Karpas-422 (cell line): ENCODE measurements around the gene GALNT1. TPM values are rescaled to one million over a fixed set of nuclear protein-coding genes. Genes with fewer than 3 reads are reported as not detected.

Experiments used
- DNase-seq: peaks from one replicate; pipeline ENCODE4 v3.0.0-alpha.2; 2015
- H2AFZ ChIP-seq: fragments of 200-600 bp; sonication (generic); 2 replicates; pipeline ENCODE4 v1.6.1; 2014; ENCODE audit warnings: antibody characterized with exemption, low read length, mixed read lengths
- H3K27ac ChIP-seq: fragments of 200-600 bp; sonication (generic); 2 replicates; pipeline ENCODE4 v1.5.1; 2014; ENCODE audit warnings: mild to moderate bottlenecking, low read length, moderate library complexity
- H3K27me3 ChIP-seq: fragments of 200-600 bp; sonication (generic); 2 replicates; pipeline ENCODE4 v1.6.1; 2014; ENCODE audit warnings: low read length, mixed read lengths
- H3K36me3 ChIP-seq: fragments of 200-600 bp; sonication (generic); 2 replicates; pipeline ENCODE4 v1.6.1; 2014; ENCODE audit warnings: low read length, mixed read lengths; ENCODE audit not compliant: insufficient read depth
- H3K4me1 ChIP-seq: fragments of 200-600 bp; sonication (generic); 2 replicates; pipeline ENCODE4 v1.6.1; 2014; ENCODE audit warnings: mild to moderate bottlenecking, low read length, mixed read lengths
- H3K4me2 ChIP-seq: fragments of 200-600 bp; sonication (generic); 2 replicates; pipeline ENCODE4 v1.6.1; 2014; ENCODE audit warnings: low read length, low read depth, mild to moderate bottlenecking; ENCODE audit not compliant: poor library complexity, severe bottlenecking
- H3K4me3 ChIP-seq: fragments of 200-600 bp; sonication (generic); 2 replicates; pipeline ENCODE4 v1.5.1; 2014; ENCODE audit warnings: mild to moderate bottlenecking, antibody characterized with exemption, low read length, mixed read lengths
- H3K79me2 ChIP-seq: fragments of 200-600 bp; sonication (generic); 2 replicates; pipeline ENCODE4 v1.6.1; 2014; ENCODE audit warnings: mild to moderate bottlenecking, low read length, mixed read lengths
- H3K9ac ChIP-seq: fragments of 200-600 bp; sonication (generic); 2 replicates; pipeline ENCODE4 v1.6.0; 2014; ENCODE audit warnings: low read length
- H3K9me2 ChIP-seq: fragments of 200-600 bp; sonication (generic), shearing (Covaris generic); replicated peaks from 2 replicates; pipeline ENCODE4 v1.6.0; 2014; ENCODE audit warnings: mild to moderate bottlenecking, low read length, moderate library complexity; ENCODE audit not compliant: insufficient read depth
- H3K9me3 ChIP-seq: fragments of 300-700, 200-600 bp; sonication (generic); 2 replicates; pipeline ENCODE4 v1.6.1; 2014; ENCODE audit warnings: low read length, mixed read lengths
- H4K20me1 ChIP-seq: fragments of 200-600 bp; sonication (generic); 2 replicates; pipeline ENCODE4 v1.6.1; 2014; ENCODE audit warnings: mild to moderate bottlenecking, antibody characterized with exemption, low read length, low read depth; ENCODE audit not compliant: insufficient read depth
- total RNA-seq: library from RNA; depleted of rRNA; stranded (reverse); fragments of >200 nt; shearing (Covaris generic); gene quantifications from 2 replicates; pipeline ENCODE4 v1.2.3, GENCODE V29; 2014; ENCODE audit warnings: low replicate concordance

Gene GALNT1
- total RNA-seq, 1 experiment from 2014 or later: 259 TPM

DNA sequence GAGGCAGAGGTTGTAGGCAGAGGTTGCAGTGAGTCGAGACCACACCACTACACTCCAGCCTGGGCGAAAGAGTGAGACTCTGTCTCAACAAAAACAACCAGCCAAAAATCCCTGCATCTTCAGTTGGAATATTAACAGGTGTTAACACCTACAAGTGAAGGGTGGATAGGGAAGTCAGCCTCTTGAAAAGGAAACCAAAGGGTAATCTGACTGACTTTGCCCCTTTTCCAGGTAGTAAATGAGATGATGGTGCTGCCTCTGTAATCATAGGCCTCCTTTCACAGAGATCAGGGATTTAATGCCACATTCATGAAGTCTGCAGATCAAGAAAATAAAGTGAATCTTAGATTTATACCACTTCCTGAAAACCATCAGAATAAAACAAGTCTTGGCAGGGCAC, 133.6 kb downstream of the GALNT1 start:
- Histone ChIP-seq H3K9me3 (no peaks in the 10 kb centered on the region), H3K4me1 (no peaks in the 10 kb centered on the region), H3K36me3 (peaks cover 46% of the 10 kb centered on the region), H4K20me1 (no peaks in the 10 kb centered on the region), H3K9me2 (no peaks in the 10 kb centered on the region), H3K9ac (no peak overlapping the region), H3K27ac (no peak overlapping the region), H3K79me2 (no peaks in the 10 kb centered on the region), H3K4me3 (no peak overlapping the region), H2AFZ (no peak overlapping the region), H3K4me2 (no peak overlapping the region), H3K27me3 (no peaks in the 10 kb centered on the region)
- DNase-seq: no peak

DNA sequence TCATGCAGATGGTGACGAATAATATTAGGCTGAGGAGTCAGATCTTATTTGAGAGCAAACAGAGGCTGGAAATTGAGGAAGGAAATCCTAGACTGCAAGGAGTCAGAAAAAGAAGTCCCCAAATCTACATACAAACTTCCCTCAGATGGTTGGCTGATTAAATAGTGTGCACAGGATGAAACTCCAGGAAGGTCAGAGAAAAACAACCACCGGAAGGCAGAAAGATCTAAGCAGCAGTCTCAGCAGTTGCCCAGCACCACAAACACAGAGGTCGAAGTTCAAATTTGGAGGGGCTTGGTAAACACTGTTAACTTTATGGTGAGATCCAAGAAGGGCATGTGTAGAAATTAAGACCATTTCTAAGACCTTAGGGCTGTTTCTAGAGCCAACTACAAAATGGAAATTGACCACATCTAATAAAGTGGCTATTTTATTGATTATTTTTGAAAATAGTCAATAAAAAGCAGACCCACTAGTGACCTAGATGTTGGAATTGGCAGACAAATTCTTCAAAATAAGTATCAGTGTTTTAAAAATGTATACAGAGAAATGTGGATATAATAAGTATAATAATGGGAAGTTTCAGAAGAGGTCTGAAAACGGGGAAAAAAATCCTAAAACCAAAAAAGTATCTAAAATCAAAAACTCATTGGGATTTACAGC, 134.8 kb downstream of the GALNT1 start:
- Histone ChIP-seq H3K9ac (no peak overlapping the region), H3K9me2 (no peaks in the 10 kb centered on the region), H3K79me2 (no peaks in the 10 kb centered on the region), H3K36me3 (peaks cover 34% of the 10 kb centered on the region), H2AFZ (no peak overlapping the region), H3K27me3 (no peaks in the 10 kb centered on the region), H3K4me3 (no peak overlapping the region), H3K9me3 (no peaks in the 10 kb centered on the region), H3K27ac (no peak overlapping the region), H4K20me1 (no peaks in the 10 kb centered on the region), H3K4me1 (no peaks in the 10 kb centered on the region), H3K4me2 (no peak overlapping the region)
- DNase-seq: no peak

DNA sequence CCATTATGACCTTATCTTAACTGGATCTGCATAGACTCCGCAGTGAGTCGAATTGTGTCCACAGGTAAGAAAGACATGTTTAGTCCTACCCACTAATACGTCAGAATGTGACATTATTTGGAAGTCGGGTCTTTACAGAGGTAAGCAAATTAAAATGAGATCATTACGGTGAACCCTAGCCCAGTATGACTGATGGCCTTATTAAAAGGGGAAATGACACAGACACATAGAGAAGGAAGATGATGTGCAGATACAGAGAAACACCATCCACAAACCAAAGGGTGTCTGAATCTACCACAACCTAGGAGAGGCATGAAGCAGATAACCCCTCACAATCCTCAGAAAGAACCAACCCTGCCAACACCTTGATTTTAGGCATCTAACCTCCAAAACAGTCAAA, 135.6 kb downstream of the GALNT1 start:
- Histone ChIP-seq H3K4me3 (no peak overlapping the region), H3K9ac (no peak overlapping the region), H2AFZ (no peak overlapping the region)

DNA sequence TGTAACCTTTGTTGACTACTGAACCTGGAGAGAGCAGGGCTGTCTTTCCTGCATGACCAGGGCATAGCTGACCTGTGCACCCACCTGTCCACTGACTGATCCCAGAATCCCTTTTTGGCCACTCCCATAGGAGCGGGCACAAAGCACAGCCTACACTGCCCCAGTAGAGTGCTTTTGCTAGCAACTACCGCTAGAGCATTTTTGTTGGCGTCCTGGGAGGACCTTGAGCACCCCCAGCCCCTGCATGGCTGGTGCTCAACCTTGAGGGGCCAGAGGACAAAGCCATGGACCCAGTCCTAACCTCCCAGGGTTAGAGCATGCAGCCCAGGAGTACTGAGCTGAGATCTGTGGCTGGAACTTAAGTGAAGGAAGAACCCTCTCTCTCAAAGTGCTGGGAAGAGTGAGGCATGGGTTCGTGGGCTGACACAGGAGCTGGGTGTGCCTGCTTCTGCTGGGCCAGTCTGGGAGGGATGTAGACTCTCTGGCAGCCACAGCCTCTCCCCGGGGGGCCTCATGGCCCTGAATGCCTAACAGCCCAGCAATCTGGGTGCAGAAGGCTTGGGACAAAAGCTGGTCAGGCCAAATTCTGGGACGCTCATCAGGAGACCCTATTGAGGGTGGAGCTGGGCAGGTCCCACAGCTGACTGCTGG, 140.0 kb downstream of the GALNT1 start:
- Histone ChIP-seq H3K27me3 (no peaks in the 10 kb centered on the region), H3K9me3 (no peaks in the 10 kb centered on the region), H3K9me2 (no peaks in the 10 kb centered on the region), H4K20me1 (no peaks in the 10 kb centered on the region), H3K79me2 (no peaks in the 10 kb centered on the region), H3K4me2 (no peak overlapping the region), H3K9ac (no peak overlapping the region), H3K4me3 (no peak overlapping the region), H3K27ac (no peak overlapping the region), H3K36me3 (peaks cover 3% of the 10 kb centered on the region; the same call in 1 of the 2 replicates), H3K4me1 (no peaks in the 10 kb centered on the region), H2AFZ (no peak overlapping the region)
- no peak for DNase-seq

More for the DNA sequence above, 135.6 kb downstream of the GALNT1 start:
- Histone ChIP-seq H3K4me2 (no peak overlapping the region), H3K9me3 (no peaks in the 10 kb centered on the region), H3K27ac (no peak overlapping the region), H4K20me1 (no peaks in the 10 kb centered on the region), H3K27me3 (no peaks in the 10 kb centered on the region), H3K36me3 (peaks cover 26% of the 10 kb centered on the region), H3K4me1 (no peaks in the 10 kb centered on the region), H3K79me2 (no peaks in the 10 kb centered on the region), H3K9me2 (no peaks in the 10 kb centered on the region)
- DNase-seq: peak; percentile 52

DNA sequence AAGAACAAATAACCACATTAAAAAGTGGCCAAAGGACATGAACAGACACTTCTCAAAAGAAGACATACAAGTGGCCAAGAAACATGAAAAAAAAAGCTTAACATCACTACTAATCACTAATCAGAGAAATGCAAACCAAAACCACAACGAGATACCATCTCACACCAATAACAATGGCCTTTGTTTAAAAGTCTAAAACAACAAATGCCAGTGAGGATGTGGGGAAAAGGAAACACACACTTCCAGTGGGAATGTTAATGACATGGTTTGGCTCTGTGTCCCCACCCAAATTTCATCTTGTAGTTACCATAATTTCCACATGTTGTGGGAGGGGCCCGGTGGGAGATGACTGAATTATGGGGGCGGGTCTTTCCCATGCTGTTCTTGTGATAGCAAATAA, 147.1 kb downstream of the GALNT1 start:
- H3K9me3 ChIP-seq: no peaks in the 10 kb centered on the region
- no peaks in the 10 kb centered on the region for H4K20me1 ChIP-seq
- H3K9me2 ChIP-seq: no peaks in the 10 kb centered on the region
- H3K4me2 ChIP-seq: no peak overlapping the region
- H2AFZ ChIP-seq: no peak overlapping the region
- no peaks in the 10 kb centered on the region for H3K27me3 ChIP-seq
- no peak for DNase-seq
- H3K79me2 ChIP-seq: no peaks in the 10 kb centered on the region
- no peak overlapping the region for H3K9ac ChIP-seq
- no peak overlapping the region for H3K4me3 ChIP-seq
- no peaks in the 10 kb centered on the region for H3K36me3 ChIP-seq
- no peak overlapping the region for H3K27ac ChIP-seq
- no peaks in the 10 kb centered on the region for H3K4me1 ChIP-seq

DNA sequence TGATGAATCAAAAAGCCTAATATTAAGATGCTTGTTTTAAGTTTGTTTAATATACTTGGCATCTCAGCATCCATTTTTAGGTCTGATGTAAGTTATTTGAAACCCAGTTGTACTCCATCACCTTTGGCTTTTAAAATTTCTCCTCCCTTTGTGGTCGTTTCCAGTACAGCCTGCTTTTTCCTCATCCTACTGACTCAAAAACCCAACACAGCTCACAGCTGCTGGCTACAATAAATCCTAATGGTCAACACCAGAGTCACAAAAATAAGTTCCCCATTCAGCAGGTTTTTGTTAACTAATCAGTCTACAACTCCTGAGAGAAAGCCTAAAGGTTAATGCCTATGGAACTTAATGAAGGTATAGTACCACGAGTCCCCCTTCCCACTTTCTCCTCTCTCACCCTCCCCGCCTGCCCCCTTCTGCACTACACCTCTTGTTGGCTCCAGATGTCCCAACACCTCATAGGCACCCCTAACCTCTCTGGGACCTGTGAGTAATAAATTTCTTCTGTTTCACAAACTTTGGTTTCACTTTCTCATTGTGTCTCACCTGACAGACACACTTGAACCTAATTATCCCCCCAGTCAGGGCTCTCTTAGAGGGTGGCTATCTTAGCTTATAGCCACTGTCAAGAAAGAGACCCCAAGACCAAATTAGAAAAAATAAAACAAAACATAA, 148.6 kb downstream of the GALNT1 start:
- Histone ChIP-seq H3K27me3 (no peaks in the 10 kb centered on the region), H3K9me2 (no peaks in the 10 kb centered on the region), H3K4me1 (no peaks in the 10 kb centered on the region), H3K4me2 (no peak overlapping the region), H2AFZ (no peak overlapping the region), H3K36me3 (no peaks in the 10 kb centered on the region), H3K9ac (no peak overlapping the region), H3K79me2 (no peaks in the 10 kb centered on the region), H4K20me1 (no peaks in the 10 kb centered on the region), H3K4me3 (no peak overlapping the region), H3K9me3 (no peaks in the 10 kb centered on the region), H3K27ac (no peak overlapping the region)
- no peak for DNase-seq

DNA sequence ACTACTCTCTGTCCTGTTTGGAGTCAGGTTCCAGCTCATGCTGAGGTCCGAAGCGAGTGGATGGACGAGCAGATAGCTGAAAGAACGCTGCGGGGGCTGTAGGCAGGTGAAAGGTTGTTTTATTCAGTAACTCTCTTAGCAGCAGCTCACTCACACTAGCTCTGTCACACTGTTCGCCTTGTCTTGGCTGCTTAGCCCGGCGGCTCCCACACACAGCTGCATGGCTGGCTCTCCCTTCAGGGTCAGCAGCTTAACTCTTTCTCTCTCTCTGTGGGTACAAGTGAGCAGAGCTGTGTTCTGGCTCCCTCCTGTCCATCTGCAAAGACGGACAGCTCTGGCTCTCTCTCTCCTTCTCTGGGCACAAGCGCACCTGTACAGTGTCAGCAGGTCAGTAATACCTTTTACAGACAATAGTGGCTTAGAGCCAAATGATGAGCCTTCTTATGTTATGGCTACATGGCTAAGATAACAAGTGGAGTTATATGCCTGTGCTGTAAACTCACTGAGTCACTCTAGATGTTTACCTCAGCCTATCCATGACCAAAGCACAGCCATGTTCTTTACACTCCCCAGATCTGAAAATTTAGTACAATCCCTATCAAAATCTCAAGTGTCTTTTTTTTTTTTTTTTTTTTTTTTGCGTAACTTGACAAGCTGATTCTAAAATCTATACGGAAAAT, 149.3 kb downstream of the GALNT1 start:
- Histone ChIP-seq H3K4me2 (no peak overlapping the region), H2AFZ (no peak overlapping the region), H4K20me1 (no peaks in the 10 kb centered on the region), H3K9me2 (no peaks in the 10 kb centered on the region), H3K4me3 (no peak overlapping the region), H3K9me3 (no peaks in the 10 kb centered on the region), H3K27ac (no peak overlapping the region), H3K36me3 (no peaks in the 10 kb centered on the region), H3K27me3 (no peaks in the 10 kb centered on the region), H3K4me1 (no peaks in the 10 kb centered on the region), H3K9ac (no peak overlapping the region), H3K79me2 (no peaks in the 10 kb centered on the region)
- no peak for DNase-seq

DNA sequence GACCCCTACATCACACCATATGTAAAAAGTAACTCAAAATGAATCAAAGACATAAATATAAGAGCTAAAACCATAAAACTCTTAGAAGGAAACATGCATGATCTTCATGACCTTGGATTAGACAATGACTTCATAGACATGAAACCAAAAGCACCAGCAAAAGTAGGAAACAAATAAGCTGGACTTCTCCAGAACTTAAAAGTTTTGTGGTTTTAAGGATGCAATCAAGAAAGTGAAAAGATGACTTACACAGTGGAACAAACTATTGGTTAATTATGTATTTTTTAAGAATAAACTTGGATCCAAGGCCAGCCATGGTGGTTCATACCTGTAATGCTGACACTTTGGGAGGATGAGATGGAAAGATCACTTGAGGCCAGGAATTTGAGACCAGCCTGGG, 150.2 kb downstream of the GALNT1 start:
- H3K36me3 ChIP-seq: no peaks in the 10 kb centered on the region
- no peak overlapping the region for H3K27ac ChIP-seq
- no peaks in the 10 kb centered on the region for H3K9me2 ChIP-seq

More for the DNA sequence above, 150.2 kb downstream of the GALNT1 start:
- Histone ChIP-seq H3K4me1 (no peaks in the 10 kb centered on the region), H3K4me3 (no peak overlapping the region), H2AFZ (no peak overlapping the region), H3K9ac (no peak overlapping the region), H3K79me2 (no peaks in the 10 kb centered on the region), H3K27me3 (no peaks in the 10 kb centered on the region), H4K20me1 (no peaks in the 10 kb centered on the region), H3K9me3 (no peaks in the 10 kb centered on the region), H3K4me2 (no peak overlapping the region)
- DNase-seq: no peak
